SK-N-SH (cell line): ENCODE measurements around the gene MEAK7.

Experiments
- CHD2 ChIP-seq: fragments of 150-350 bp; IDR thresholded peaks from 2 replicates; pipeline ENCODE4 v1.6.1; 2018; ENCODE audit warnings: low read length; ENCODE audit not compliant: partially characterized antibody
- CTCF ChIP-seq: fragments of 200-600 bp; sonication (generic); IDR thresholded peaks from 2 replicates; pipeline ENCODE4 v1.6.1; 2017; ENCODE audit warnings: antibody characterized with exemption, mild to moderate bottlenecking, moderate library complexity
- EP300 ChIP-seq, 2 experiments: IDR thresholded peaks; 2 replicates each; pipeline versions ENCODE4 v1.4.0 to v1.6.1; 2012; ENCODE audit warnings: borderline replicate concordance in 1 of 2, low read depth in 1 of 2, low read length in 1 of 2
- FOSL2 ChIP-seq: IDR thresholded peaks from 2 replicates; pipeline ENCODE4 v1.4.0; 2012; ENCODE audit warnings: low read depth, mild to moderate bottlenecking, moderate library complexity, borderline replicate concordance
- GATA2 ChIP-seq: sonication (generic); formaldehyde crosslinking; IDR thresholded peaks from 2 replicates; pipeline ENCODE4 v1.5.0; 2020; ENCODE audit warnings: mild to moderate bottlenecking, missing genetic modification reagents
- MEF2A ChIP-seq: IDR thresholded peaks from 2 replicates; pipeline ENCODE4 v1.4.0; 2012; ENCODE audit warnings: low read depth, borderline replicate concordance
- SIN3A ChIP-seq: IDR thresholded peaks from 2 replicates; pipeline ENCODE4 v1.6.1; 2012; ENCODE audit warnings: low read depth, mild to moderate bottlenecking, low read length, moderate library complexity, borderline replicate concordance
- TAF1 ChIP-seq: IDR thresholded peaks from 2 replicates; pipeline ENCODE4 v1.6.1; 2012; ENCODE audit warnings: low read depth, mild to moderate bottlenecking, low read length, moderate library complexity, borderline replicate concordance
- YY1 ChIP-seq: IDR thresholded peaks from 2 replicates; pipeline ENCODE4 v1.4.0; 2012; ENCODE audit warnings: low read depth, mild to moderate bottlenecking
- TF ChIP-seq, protein P1 (sequence below): IDR thresholded peaks from 2 replicates; pipeline ENCODE4 v1.6.1; 2012; ENCODE audit warnings: mild to moderate bottlenecking, low read depth, low read length, moderate library complexity
- TF ChIP-seq, protein P2 (sequence below): IDR thresholded peaks from 2 replicates; pipeline ENCODE4 v1.4.0; 2012; ENCODE audit warnings: low read depth

GRCh38 chr16:84467256-84467655, 37.2 kb downstream of the MEAK7 start:
- TF ChIP-seq EP300 (IDR thresholded peaks at IDR 0.05; ENCODE audit: borderline replicate concordance in 1 of 2, low read depth in 1 of 2, low read length in 1 of 2) (no peak), SIN3A (no peak), CTCF (no peak), MEF2A (no peak), FOSL2 (no peak), GATA2 (no peak), TAF1 (no peak), YY1 (no peak), CHD2 (no peak)
- TF ChIP-seq, protein P1, sequence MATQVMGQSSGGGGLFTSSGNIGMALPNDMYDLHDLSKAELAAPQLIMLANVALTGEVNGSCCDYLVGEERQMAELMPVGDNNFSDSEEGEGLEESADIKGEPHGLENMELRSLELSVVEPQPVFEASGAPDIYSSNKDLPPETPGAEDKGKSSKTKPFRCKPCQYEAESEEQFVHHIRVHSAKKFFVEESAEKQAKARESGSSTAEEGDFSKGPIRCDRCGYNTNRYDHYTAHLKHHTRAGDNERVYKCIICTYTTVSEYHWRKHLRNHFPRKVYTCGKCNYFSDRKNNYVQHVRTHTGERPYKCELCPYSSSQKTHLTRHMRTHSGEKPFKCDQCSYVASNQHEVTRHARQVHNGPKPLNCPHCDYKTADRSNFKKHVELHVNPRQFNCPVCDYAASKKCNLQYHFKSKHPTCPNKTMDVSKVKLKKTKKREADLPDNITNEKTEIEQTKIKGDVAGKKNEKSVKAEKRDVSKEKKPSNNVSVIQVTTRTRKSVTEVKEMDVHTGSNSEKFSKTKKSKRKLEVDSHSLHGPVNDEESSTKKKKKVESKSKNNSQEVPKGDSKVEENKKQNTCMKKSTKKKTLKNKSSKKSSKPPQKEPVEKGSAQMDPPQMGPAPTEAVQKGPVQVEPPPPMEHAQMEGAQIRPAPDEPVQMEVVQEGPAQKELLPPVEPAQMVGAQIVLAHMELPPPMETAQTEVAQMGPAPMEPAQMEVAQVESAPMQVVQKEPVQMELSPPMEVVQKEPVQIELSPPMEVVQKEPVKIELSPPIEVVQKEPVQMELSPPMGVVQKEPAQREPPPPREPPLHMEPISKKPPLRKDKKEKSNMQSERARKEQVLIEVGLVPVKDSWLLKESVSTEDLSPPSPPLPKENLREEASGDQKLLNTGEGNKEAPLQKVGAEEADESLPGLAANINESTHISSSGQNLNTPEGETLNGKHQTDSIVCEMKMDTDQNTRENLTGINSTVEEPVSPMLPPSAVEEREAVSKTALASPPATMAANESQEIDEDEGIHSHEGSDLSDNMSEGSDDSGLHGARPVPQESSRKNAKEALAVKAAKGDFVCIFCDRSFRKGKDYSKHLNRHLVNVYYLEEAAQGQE = no peak
- TF ChIP-seq, protein P2, sequence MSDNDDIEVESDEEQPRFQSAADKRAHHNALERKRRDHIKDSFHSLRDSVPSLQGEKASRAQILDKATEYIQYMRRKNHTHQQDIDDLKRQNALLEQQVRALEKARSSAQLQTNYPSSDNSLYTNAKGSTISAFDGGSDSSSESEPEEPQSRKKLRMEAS = no peak
